ENCODE data around the gene MYH9.
"Not testable (repeated sequence)": the region's sequence is repeated elsewhere in the genome, so short reads cannot be mapped to it uniquely, and the experiment has no call there.

MYH9 gene

DNA sequence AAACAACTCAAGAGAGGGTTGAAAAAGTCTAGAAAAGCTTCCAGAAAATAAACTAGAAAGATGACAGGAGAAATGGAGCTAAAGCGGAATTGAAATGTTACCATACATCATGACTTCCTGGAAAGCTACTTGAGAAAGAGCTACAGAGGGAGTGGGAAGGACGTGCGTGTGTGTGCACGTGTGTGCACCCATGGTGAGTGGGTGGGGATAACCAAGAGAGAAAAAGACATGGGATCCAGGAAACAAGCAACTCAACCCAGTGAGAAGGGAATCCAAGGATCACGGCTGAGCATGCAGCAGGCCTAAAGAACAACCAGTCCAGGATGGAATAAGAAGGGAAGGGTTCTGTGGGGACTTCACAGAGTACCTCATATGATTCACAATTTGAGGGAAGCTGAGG lies 113.2 kb downstream of the MYH9 start:
- H3K4me3 ChIP-seq (ENCODE audit: low read length), result no peak overlapping the region
- H3F3A ChIP-seq (ENCODE audit: control insufficient read depth, insufficient read depth), result peaks cover 14% of the 10 kb centered on the region
- H3K27me3 ChIP-seq (ENCODE audit: control insufficient read depth, low read length), result peaks cover 3% of the 10 kb centered on the region; the same call in 1 of the 2 replicates
- 0 out of 2 replicates have a peak, but pooled peaks cover 6% of the 10 kb centered on the region for H4K20me1 ChIP-seq (ENCODE audit: control insufficient read depth, insufficient read depth, low read depth, low read length)
- H3K4me2 ChIP-seq (ENCODE audit: low read length), result no peak overlapping the region
- no peak for TF ChIP-seq EZH2phosphoT487 (IDR thresholded peaks at IDR 0.05; ENCODE audit: borderline replicate concordance, low read length)
- TF ChIP-seq, protein P1, sequence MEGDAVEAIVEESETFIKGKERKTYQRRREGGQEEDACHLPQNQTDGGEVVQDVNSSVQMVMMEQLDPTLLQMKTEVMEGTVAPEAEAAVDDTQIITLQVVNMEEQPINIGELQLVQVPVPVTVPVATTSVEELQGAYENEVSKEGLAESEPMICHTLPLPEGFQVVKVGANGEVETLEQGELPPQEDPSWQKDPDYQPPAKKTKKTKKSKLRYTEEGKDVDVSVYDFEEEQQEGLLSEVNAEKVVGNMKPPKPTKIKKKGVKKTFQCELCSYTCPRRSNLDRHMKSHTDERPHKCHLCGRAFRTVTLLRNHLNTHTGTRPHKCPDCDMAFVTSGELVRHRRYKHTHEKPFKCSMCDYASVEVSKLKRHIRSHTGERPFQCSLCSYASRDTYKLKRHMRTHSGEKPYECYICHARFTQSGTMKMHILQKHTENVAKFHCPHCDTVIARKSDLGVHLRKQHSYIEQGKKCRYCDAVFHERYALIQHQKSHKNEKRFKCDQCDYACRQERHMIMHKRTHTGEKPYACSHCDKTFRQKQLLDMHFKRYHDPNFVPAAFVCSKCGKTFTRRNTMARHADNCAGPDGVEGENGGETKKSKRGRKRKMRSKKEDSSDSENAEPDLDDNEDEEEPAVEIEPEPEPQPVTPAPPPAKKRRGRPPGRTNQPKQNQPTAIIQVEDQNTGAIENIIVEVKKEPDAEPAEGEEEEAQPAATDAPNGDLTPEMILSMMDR (IDR thresholded peaks at IDR 0.05; ENCODE audit: low read depth, low read length, poor library complexity, severe bottlenecking), result no peak
- H3K27ac ChIP-seq (ENCODE audit: low read depth, low read length), result no peak overlapping the region
- 0 out of 2 replicates have a peak, but pooled peaks cover 3% of the 10 kb centered on the region for H3K36me3 ChIP-seq (ENCODE audit: control insufficient read depth, low read length)
- no peaks in the 10 kb centered on the region for H3K79me2 ChIP-seq (ENCODE audit: control insufficient read depth, low read length)
- no peaks in the 10 kb centered on the region for H3K9me3 ChIP-seq (ENCODE audit: control insufficient read depth, insufficient read depth, low read length)
- H3K9me2 ChIP-seq (replicated peaks; ENCODE audit: control insufficient read depth, low read length), result no peaks in the 10 kb centered on the region
- H3K4me1 ChIP-seq (ENCODE audit: control insufficient read depth, low read length), result peaks cover 17% of the 10 kb centered on the region

DNA sequence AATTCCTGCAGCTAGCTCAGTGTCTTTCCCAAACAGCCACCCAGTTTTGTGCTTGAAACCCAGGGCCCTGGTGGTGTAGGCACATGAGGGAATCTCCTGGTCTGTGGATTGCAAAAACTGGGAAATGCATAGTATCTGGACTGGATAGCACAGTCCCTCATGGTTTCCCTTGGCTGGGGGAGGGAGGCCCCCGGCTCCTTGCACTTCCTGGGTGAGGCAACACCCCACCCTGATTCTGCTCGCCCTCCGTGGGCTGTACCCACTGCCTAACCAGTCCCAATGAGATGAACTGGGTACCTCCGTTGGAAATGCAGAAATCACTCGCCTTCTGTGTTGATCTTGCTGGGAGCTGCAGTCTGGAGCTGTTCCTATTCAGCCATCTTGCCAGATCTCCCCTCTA lies 115.8 kb downstream of the MYH9 start:
- not testable (repeated sequence) for H3K27ac ChIP-seq (ENCODE audit: low read depth, low read length); H3K36me3 ChIP-seq (ENCODE audit: control insufficient read depth, low read length); H4K20me1 ChIP-seq (ENCODE audit: control insufficient read depth, insufficient read depth, low read depth, low read length); H3K9me2 ChIP-seq (replicated peaks; ENCODE audit: control insufficient read depth, low read length); H3K4me2 ChIP-seq (ENCODE audit: low read length); H3K4me1 ChIP-seq (ENCODE audit: control insufficient read depth, low read length); H3K79me2 ChIP-seq (ENCODE audit: control insufficient read depth, low read length); H3F3A ChIP-seq (ENCODE audit: control insufficient read depth, insufficient read depth); H3K9me3 ChIP-seq (ENCODE audit: control insufficient read depth, insufficient read depth, low read length); H3K27me3 ChIP-seq (ENCODE audit: control insufficient read depth, low read length); H3K4me3 ChIP-seq (ENCODE audit: low read length)

DNA sequence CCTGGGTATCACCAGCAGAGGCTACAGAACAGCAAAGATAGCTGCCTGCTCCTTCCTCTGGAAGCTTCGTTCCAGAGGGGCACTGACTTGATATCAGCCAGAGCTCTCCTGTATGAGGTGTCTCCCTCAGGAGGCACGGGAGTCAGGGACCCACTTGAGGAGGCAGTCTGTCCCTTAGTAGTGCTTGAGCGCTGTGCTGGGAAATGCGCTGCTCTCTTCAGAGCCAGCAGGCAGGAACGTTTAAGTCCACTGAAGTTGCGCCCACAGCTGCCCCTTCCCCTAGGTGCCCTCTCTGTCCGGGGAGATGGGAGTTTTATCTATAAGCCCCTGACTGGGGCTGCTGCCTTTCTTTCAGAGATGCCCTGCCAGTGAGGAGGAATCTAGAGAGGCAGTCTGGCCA lies 116.5 kb downstream of the MYH9 start:
- not testable (repeated sequence) for H3K9me3 ChIP-seq (ENCODE audit: control insufficient read depth, insufficient read depth, low read length); H3F3A ChIP-seq (ENCODE audit: control insufficient read depth, insufficient read depth); H3K27me3 ChIP-seq (ENCODE audit: control insufficient read depth, low read length); H3K27ac ChIP-seq (ENCODE audit: low read depth, low read length); H3K36me3 ChIP-seq (ENCODE audit: control insufficient read depth, low read length); H3K4me3 ChIP-seq (ENCODE audit: low read length); H3K79me2 ChIP-seq (ENCODE audit: control insufficient read depth, low read length); H4K20me1 ChIP-seq (ENCODE audit: control insufficient read depth, insufficient read depth, low read depth, low read length); H3K9me2 ChIP-seq (replicated peaks; ENCODE audit: control insufficient read depth, low read length); H3K4me2 ChIP-seq (ENCODE audit: low read length); H3K4me1 ChIP-seq (ENCODE audit: control insufficient read depth, low read length)

DNA sequence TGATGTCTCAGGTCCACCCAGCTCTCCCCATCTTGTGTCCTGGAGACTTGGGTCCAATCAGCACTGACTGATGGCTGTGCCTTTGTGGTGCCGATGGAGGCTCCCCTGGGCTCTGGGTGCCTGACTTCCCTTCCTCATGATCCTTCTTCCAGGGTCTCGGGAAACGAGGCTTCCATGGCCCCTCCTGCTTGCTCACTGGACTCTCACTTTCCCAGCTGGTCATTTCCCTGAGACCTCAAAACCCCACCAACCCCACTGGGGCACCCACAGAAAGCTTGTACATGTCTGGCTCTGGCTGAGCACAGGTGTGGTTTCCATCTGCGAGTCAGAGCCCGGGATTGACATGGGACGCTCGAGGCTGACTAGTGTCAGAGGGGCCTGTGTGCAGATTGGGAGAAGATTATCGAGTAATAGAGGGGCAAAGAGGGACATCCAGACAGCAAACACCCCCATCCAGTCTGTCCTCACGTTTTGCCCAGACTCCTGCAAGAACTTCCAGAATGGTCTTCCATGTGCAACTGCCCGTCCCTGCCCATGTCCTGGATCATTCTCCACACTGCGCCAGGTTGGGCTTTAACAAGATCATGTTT lies 119.8 kb downstream of the MYH9 start:
- H3K36me3 ChIP-seq (ENCODE audit: control insufficient read depth, low read length), result no peaks in the 10 kb centered on the region

More for the DNA sequence above, 119.8 kb downstream of the MYH9 start:
- Histone ChIP-seq H3F3A (ENCODE audit: control insufficient read depth, insufficient read depth) (no peaks in the 10 kb centered on the region), H3K27me3 (ENCODE audit: control insufficient read depth, low read length) (peaks cover 3% of the 10 kb centered on the region; the same call in 1 of the 2 replicates), H4K20me1 (ENCODE audit: control insufficient read depth, insufficient read depth, low read depth, low read length) (no peaks in the 10 kb centered on the region), H3K27ac (ENCODE audit: low read depth, low read length) (no peak overlapping the region), H3K4me2 (ENCODE audit: low read length) (no peak overlapping the region), H3K9me3 (ENCODE audit: control insufficient read depth, insufficient read depth, low read length) (no peaks in the 10 kb centered on the region), H3K4me1 (ENCODE audit: control insufficient read depth, low read length) (no peaks in the 10 kb centered on the region), H3K79me2 (ENCODE audit: control insufficient read depth, low read length) (no peaks in the 10 kb centered on the region), H3K9me2 (replicated peaks; ENCODE audit: control insufficient read depth, low read length) (no peaks in the 10 kb centered on the region), H3K4me3 (ENCODE audit: low read length) (no peak overlapping the region)
- no peak for TF ChIP-seq EZH2phosphoT487 (IDR thresholded peaks at IDR 0.05; ENCODE audit: borderline replicate concordance, low read length)
- TF ChIP-seq, protein P1 (IDR thresholded peaks at IDR 0.05; ENCODE audit: low read depth, low read length, poor library complexity, severe bottlenecking), result no peak

All from DOHH2 (cell line).